H54 (cell line): Measurements from ENCODE around the gene WASHC2A.
"Not testable (repeated sequence)": the region's sequence is repeated elsewhere in the genome, so short reads cannot be mapped to it uniquely, and the experiment has no call there.

Experiments used
- DNase-seq: peaks from one replicate; pipeline ENCODE4 v3.0.0; 2011; ENCODE audit warnings: low spot score, mixed read lengths; ENCODE audit not compliant: insufficient read length
- FAIRE-seq: peaks from 3 replicates; lab custom pipeline; 2011; peaks lifted over from hg19 to GRCh38; lab: Jason Lieb, UNC
- POLR2A ChIP-seq: IDR thresholded peaks from 2 replicates; pipeline ENCODE4 v1.6.1; 2011; ENCODE audit warnings: low read depth, mild to moderate bottlenecking, low read length

The WASHC2A gene

GRCh38 chr10:50061548-50061947 lies 6.2 kb upstream of the WASHC2A start:
- not testable (repeated sequence) for DNase-seq, FAIRE-seq

DNA sequence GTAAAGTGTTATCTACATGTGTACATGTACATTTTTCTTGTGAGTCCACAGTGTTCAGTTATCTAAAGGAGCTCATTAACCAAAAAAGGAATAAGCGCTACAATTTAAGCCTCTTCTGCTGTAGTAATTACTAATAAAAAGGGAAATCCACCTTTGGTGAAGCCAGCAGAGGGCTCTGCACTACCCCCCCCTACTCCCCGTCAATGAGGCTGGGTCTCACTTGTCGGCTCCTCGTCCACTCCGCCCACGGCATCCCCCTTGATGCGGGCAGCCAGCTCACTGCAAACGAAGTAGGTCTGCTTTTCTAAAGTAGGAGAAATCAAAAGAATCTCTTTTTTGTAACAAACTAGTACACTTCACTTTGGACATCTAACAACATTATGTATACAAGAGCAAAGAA lies 4.7 kb upstream of the WASHC2A start:
- DNase-seq = no peak

GRCh38 chr10:50068352-50068659 lies 552 bp downstream of the WASHC2A start:
- not testable (repeated sequence) for FAIRE-seq, DNase-seq

More for the DNA sequence above, 4.7 kb upstream of the WASHC2A start:
- no peak for TF ChIP-seq POLR2A
- no peak for FAIRE-seq

GRCh38 chr10:50075139-50075538 lies 7.4 kb downstream of the WASHC2A start:
- FAIRE-seq = not testable (repeated sequence)

GRCh38 chr10:50075544-50075943 lies 7.8 kb downstream of the WASHC2A start:
- peak; percentile 93 for FAIRE-seq
- DNase-seq = not testable (repeated sequence)

More at GRCh38 chr10:50075139-50075538, 7.4 kb downstream of the WASHC2A start:
- not testable (repeated sequence) for DNase-seq

- not testable (repeated sequence) for DNase-seq, FAIRE-seq
Observed at GRCh38 chr10:50091304-50091703, 23.6 kb downstream of the WASHC2A start.

DNA sequence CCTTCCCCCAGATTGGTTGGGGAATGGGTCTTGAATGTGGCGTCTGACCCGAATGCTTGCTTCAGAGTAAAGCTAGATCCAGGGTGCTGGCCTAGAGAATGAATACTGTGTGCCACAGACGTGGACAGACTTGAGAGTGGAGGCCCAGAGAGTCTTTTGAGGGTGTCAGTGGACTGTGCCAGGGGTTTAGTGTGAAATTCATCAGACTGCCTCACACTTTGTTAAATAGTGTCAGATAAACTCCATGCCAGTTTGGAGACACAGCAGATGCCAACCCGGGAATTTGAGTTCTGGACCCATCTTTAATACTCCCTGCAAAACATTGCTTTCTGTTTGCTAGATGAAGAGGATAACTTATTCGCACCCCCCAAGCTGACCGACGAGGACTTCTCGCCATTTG lies 25.2 kb downstream of the WASHC2A start:
- FAIRE-seq, DNase-seq: not testable (repeated sequence)

- FAIRE-seq, DNase-seq: not testable (repeated sequence)
Observed at GRCh38 chr10:50094630-50095029, 26.9 kb downstream of the WASHC2A start.

DNA sequence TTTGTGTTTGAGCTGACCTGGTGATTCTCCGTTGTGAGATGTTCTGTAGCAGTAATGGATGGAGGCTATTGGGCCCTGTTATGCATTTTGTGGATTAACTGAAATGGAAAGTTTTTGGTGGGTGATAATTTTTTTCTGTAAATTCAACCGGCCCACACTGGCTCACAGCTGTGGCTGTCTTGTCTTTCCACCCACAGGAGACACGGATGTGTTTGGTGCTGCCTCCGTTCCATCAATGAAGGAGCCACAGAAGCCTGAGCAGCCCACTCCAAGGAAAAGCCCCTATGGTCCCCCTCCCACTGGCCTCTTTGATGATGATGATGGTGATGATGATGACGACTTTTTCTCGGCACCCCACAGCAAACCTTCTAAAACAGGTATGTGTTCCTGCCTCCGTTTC lies 27.6 kb downstream of the WASHC2A start:
- not testable (repeated sequence) for DNase-seq, FAIRE-seq

GRCh38 chr10:50096722-50097121 lies 29.0 kb downstream of the WASHC2A start:
- not testable (repeated sequence) for DNase-seq, FAIRE-seq

- FAIRE-seq, DNase-seq: not testable (repeated sequence)
Observed at GRCh38 chr10:50098645-50099044, 30.9 kb downstream of the WASHC2A start.

DNA sequence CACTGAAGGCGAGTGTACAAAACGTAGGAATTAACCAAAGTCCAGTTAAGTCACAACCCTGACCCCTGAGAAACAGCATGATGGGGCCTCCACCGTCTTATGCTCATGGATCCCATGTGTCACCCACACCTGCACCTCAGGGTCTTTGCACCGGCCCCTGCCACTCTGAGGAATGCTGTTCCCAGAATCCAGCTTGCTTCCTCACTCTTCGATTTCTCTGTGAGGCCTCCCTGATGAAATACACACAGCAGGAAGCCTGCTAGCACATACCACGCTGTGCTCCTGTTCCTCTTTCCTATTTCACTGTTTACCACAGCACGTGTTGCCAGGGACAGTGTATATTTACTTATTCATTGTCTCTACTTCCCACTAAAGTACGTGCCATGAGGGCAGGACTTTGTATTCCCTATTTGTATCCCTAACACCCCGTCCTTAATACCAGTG lies 33.4 kb downstream of the WASHC2A start:
- not testable (repeated sequence) for FAIRE-seq

GRCh38 chr10:50101747-50102146 lies 34.0 kb downstream of the WASHC2A start:
- FAIRE-seq, DNase-seq: not testable (repeated sequence)

More for the DNA sequence above, 33.4 kb downstream of the WASHC2A start:
- not testable (repeated sequence) for DNase-seq

DNA sequence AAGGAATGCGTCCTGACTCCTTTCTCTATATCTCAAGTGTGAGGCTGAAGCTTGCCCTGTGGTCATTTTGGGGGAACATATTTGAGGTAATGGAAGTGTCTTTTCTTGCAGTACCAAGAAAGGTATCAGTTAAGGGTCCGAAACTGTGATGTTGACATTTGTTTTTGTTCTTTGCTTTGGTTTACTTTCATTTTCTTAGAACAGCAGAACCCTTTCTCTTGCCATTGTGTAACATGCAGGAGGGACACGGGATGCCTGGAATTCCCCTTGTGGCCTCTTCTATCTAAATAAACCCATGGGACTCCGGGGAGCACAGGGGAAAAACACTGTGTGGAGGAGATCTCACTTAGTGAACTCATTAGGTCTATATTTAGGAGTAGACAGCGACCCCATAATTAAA lies 34.5 kb downstream of the WASHC2A start:
- not testable (repeated sequence) for DNase-seq, FAIRE-seq

GRCh38 chr10:50108999-50109698 lies 41.4 kb downstream of the WASHC2A start:
- DNase-seq, FAIRE-seq: not testable (repeated sequence)

DNA sequence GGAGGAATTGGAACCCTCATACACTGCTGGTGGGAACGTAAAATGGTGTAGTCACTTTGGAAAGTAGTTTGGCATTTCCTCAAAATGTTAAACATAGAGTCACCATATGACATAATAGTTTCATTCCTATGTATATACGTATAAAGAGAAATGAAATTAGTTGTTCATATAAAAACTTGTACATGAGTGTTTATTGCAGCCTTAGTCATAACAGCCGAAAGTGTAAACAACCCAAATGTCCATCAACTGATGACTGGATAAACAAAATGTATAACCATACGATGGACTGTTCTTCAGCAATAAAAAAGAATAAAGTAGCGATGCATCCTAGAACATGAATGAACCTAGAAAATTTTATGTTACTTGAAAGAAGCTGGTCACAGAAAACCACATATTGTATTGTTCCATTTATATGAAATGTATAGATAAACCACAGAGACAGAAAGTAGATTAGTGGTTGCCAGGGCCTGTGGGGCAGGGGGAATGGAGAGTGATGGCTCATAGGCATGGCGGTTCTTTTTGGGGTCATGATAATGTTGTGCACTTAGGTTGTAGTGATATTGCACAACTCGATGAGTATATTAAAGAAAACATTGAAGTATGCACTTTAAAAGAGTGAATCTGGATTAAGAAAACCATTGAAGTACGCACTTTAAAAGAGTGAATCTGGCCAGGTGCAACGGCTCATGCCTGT lies 44.8 kb downstream of the WASHC2A start:
- not testable (repeated sequence) for FAIRE-seq

DNA sequence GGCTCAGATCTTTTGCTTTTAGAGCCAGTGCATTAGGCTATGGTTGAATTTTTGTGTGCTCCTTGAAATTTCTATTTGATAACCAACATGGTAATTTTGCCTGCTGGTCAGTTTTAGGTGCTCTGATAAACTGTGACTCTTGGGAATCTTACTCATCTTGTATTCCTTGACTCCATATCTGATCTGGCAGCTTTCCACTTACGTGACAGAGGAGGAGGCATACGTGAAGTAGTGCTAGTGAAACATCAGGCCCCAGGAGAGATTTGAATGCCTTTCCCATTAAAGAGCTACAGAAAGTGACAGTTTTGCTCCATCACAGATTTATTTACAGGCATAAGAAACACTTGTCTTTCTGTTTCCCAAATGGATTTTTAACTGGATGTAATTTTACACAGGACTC lies 59.0 kb downstream of the WASHC2A start:
- not testable (repeated sequence) for FAIRE-seq, DNase-seq

More for the DNA sequence above, 44.8 kb downstream of the WASHC2A start:
- not testable (repeated sequence) for DNase-seq

- not testable (repeated sequence) for DNase-seq, FAIRE-seq
Observed at GRCh38 chr10:50127770-50128292, 60.1 kb downstream of the WASHC2A start.

DNA sequence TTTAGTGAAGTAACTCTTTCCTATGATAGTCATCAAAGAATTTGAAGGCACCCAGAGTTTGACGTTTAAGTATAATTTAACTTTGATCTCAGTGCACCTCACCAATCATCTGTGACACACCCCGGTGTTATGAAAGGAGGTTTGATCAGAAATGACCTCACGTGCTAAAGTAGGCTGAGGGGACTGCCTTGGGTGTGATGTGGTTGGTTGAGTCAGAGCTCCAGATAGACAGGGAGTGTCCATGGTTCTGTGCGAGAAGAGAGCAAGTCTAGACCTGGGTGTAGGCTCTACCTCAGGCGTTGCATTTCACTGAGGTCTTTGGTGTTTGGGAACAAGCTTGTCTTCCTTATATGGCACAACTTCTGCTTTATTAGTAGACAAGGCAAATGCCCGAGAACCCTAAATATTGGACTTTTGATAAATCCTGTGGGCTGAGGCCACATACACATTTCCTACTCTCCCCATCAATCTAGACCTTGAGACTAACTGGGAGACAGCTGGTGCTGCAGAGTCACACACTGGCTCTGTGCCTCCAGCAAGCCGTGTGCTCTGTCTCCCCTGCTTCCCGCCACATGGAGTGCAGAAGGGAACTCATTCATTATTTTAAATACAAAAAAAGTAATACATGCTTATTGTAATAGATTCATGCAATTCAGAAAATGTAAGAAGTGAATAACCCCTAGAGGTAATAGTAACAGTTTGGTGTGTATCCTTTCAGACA lies 63.7 kb downstream of the WASHC2A start:
- FAIRE-seq, DNase-seq: not testable (repeated sequence)

GRCh38 chr10:50132322-50132721 lies 64.6 kb downstream of the WASHC2A start:
- FAIRE-seq = not testable (repeated sequence)

More at GRCh38 chr10:50132322-50132721, 64.6 kb downstream of the WASHC2A start:
- DNase-seq = not testable (repeated sequence)
